Measurements from ENCODE around the gene NEU3.
"Not testable (repeated sequence)": the region's sequence is repeated elsewhere in the genome, so short reads cannot be mapped to it uniquely, and the experiment has no call there.

The NEU3 gene

DNA sequence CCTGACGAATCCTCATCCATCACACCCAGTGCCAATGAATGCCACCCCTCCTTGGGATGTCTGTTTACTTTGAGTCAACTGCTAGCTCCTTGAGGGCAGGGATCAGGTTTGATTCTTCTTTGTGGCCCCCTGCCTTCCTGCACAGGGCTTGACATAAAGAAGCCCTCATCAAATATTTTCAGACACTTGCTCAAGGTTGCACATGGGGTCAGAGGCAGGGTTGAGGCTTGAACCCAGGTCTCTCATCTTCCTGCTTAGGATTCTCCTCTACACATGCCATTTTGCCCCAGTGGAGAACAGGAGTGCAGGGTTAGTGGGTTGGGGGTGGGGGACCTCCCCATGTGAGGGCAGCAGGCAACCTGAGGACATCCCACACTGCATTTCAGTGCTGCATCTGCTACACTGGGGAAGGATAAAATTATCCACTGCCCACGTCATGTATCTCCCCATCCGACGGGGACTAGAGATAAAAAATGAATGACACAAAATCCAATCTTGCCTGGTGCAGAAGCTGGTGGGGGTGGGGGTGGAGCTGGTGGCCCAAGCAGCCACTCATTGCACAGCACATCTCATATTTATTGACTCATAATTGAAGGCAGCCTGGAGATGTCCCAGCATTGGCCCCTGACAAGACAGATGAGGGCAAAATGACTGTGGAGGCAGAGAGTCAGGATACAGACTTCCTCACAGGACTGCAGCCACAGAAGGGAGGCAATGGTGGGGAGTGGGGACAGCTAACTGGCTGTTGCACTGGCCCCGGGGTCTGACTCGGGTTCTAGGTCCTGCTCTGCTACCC, 41.3 kb downstream of the NEU3 start:
- no peak for DNase-seq (ENCODE audit: low read depth)

DNA sequence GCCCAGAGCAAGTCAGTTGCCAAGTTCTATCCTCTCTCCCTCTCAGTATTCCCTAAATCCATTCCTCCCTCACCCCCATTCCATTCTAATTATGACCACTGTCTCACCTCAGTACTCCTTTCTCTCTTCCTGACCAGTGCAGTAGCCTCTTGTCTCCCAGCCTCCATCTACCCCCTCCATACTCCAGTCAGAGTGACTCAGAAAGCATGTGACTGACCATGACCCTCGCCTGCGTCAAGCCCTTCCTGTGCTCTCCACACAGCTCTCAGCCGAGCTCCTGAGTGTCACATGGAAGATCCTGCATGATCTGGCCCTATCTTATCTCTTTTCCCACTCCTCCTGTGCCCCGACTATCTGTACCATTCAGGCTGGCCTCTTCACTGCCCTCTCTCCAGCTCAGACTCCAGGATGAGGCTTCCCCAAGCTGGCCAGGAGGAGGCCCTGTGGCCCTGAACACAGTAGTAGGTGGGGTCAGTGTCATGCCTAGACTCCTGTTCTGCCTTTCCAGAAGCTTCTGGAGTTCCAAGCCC, 42.6 kb downstream of the NEU3 start:
- no peak for DNase-seq (ENCODE audit: low read depth)

DNA sequence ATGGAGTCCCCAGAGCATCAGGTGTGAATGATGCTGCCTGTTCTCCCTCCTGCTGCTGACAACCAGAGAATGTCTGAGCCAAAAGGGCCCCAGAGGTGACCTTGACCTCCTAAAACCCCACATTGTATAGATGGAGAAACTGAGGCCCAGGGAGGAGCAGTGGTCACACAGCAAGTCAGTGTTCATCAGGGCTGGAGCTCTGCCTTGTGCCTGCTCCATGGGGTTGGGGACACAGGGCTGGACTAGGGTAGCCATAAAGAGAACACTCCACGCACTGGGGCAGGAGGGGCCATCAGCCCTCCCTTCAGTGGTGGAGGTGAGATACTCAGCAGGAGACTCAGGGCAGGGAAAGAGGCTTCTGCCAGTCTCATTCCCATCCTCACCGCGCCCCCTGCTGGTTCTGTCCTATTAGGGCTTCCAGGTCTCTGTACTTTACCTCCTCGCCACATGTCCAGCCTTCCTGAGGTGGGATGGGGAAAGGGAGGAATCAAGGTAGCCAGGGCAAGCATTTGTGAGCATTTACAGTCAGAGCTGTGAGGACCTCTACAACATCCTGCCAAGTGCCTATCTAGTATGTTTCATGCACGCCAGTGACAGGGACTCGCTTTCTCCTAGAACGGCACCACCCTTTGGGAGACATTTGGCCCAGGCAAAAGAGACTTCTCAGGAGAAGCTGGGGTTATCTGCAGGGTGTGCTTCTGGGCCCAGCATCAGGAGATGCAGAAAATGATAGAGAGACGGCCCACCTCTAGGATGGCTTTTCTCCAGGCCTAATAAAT, 43.2 kb downstream of the NEU3 start:
- peak; percentile 55 for DNase-seq (ENCODE audit: low read depth)

DNA sequence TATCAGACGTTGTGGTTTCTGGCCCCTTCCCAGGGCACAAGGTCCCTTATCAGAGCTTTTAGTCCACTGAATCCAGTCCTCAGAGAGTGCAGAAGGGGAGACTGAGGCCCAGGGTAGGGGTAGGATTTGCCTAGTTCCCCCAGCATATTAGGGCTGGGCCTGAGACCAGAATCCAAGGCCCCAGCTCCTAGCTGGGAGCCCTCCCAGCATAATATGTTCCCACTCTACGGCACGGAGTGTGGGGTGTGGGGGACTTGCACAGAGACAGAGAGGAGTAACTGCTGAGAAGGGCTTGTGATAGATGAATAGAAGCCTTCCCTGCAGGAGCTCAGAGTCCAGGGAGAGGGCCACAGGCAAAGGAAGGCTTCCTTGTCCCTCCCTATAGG, 43.8 kb downstream of the NEU3 start:
- DNase-seq (ENCODE audit: low read depth), result no peak

DNA sequence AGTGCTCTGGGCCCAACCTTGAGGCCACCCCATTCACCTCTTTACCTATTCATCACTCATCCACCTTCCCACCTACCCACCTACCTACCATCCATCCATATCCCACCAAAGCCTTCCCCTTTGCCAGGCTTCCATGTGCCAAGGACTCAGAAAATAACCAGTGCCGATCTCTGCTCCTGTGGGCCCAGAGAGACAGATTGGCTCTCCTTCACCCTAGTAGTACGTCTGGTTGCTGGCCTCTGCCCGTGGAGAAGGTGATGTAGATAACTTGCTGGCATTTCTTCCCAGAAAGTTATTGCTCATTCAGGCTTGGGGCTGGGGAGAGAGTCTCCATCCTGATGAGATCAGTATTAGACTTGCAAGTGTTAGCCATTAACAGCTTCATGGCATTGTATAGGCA, 45.2 kb downstream of the NEU3 start:
- no peak for DNase-seq (ENCODE audit: low read depth)

DNA sequence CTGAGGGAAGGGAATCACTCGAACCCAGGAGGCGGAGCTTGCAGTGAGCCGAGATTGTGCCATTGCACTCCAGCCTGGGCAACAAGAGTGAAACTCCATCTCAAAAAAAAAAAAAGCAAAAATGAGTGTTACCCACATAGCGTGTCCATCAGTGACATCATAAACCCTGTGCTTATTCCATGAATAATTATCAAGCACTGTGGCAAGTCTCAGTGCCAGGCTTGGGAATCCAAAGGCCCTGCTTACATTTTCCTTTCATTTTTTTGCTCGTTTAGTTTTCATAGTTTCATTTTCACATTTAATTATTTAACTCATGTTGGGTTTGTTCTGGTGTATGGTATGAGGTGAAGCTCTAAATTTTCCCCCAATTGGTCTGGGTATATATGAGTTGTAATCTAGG, 46.5 kb downstream of the NEU3 start:
- no peak for DNase-seq (ENCODE audit: low read depth)

DNA sequence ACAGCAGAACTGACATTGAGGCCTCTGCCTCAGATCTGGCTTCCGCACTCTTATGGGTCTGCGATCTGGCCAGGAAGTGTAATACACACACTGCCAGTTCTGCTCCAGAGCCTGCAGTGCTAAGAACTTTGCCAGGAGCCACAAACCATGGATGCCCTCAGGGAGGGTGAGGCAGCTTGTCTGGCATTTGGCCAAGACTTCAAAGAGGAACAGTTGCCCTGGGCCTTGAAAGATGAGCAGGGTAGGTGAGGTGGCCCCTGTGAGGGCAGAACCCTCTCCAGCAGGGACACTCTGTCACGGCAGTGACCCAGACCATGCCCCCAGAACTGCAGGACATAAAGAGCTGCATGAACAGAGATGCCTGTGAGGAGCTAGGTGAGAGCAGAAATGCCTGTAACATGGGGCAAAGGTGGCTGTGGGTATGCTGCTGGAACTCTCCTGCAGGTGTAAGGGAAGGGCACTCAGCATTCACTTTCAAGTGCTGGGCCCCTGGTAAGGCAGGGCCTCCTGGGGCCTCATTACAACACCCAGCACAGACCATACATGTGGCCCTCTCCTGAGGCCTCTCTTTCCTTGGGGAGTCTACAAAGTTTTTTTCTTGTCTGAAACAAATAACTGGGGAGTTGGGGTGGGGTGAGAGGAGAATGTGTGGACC, 47.3 kb downstream of the NEU3 start:
- DNase-seq (ENCODE audit: low read depth), result no peak

DNA sequence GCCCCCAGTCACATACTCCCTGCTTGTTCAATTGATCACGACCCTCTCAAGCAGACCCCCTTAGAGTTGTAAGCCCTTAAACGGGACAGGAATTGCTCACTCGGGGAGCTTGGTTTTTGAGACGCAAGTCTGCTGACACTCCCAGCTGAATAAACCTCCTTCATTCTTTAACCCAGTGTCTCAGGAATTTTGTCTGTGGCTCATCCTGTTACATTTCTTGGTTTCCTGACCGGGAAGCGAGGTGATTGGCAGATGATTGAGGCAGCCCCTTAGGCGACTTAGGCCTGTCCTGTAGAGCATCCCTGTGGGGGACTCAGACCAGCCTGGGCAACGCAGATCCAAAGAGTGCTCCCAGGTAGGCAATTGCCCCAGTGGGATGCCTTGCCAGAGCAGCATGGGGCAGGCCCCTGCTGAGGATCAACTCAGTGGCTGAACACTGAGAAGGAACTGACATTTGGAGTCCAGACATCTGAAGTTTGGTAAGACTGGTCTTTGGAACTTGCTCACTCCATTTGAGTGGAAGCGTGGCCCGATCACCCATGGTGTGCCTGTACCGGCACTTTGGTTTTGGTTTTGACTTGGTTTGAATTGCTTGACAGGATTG, 51.5 kb downstream of the NEU3 start:
- no peak for DNase-seq (ENCODE audit: low read depth)

DNA sequence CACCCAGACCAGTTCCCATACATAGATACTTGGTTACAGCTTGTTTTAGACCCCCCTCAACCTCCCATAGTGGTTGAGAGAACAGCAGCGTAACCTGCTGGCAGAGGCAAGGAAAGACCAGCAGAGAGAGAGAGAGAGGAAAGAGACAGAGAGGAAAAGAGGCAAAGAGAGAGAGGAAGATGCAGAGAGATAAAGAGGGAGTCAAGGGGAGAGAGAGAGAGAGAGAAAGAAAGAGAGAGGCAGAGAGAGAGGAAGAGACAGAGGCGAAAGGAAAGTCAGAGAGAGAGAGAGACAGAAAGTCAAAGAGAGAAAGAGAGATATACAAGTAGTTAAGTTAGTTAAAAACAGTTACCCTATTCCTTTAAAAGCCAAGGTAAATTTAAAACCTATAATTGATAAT, 52.5 kb downstream of the NEU3 start:
- no peak for DNase-seq (ENCODE audit: low read depth)

DNA sequence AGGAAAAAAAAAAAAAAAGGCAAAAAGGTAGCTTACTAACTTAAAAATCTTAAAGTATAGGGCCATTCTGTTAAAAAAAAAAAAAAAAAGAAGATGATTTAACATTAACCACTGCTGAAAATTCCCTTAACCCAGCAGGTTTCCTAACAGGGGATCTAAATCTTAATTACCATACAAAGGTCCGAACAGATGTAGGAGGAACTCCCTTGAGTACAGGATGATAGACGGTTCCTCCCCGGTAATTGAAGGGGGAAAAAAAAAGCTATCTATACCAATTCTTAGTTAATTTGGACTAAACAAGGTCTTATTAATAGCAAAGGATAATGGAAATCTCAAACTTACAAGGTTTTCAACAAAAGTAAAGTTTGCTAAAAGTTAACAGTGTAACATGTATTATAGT, 53.1 kb downstream of the NEU3 start:
- not testable (repeated sequence) for DNase-seq (ENCODE audit: low read depth)

DNA sequence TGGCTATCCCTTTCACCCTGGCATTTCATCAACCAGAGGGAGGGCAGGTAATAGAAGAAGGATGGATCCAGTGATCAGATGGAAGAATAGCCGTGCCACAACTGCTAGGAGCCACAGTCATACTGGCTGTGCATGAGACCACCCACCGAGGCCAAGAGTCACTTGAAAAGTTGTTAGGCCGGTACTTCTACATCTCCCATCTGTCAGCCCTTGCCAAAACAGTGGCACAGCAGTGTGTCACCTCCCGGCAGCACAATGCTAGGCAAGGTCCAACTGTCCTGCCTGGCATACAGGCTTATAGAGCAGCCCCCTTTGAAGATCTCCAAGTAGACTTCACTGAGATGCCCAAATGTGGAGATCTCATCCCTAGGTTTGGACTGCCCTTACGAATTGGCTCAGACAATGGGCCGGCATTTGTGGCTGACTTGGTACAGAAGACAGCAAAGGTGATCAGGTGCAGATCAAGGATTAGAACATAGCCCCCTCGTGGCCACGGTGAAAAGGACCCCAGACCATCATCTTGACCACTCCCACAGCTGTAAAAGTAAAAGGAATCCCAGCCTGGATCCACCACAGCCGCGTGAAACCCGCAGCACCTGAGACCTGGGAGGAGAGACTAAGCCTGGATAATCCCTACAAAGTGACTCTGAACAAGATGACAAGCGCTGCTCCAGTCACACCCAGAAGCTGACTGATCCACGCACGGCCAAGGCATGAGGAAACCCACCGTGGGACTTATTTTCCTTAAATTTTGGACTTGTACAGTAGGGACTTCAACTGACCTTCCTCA, 55.8 kb downstream of the NEU3 start:
- not testable (repeated sequence) for DNase-seq (ENCODE audit: low read depth)

DNA sequence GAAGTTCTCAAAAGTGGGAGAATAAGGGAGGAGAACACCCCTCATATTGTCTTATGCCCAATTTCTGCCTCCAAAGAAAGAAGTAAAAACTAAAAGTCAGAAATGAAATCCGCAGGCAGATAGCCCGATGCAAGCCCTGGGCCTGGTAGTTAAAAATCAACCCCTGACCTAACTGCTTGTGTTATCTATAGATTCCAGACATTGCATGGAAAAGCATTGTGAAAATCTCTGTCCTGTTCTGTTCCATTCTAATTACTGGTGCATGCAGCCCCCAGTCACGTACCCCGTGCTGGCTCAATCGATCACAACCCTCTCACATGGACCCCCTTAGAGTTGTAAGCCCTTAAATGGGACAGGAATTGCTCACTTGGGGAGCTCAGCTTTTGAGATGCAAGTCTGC, 57.9 kb downstream of the NEU3 start:
- not testable (repeated sequence) for DNase-seq (ENCODE audit: low read depth)

DNA sequence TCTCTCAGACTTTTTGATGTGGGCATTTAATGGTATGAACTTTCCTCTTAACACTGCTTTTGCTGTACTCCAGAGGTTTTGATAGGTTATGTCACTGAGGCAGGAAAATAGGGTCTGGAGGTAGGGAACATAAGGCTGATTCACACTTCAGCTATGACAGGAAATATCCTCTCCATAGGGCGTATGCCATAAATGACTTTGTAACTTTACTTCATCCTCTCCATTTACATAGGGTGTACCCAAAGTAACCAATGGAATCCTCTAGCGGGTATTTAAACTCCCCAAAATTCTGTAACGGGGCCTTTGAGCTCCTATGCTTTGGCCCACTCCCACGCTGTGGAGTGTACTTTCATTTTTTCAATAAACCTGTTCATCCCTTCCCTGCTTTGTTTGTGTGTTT, 58.5 kb downstream of the NEU3 start:
- DNase-seq (ENCODE audit: low read depth), result no peak

DNA sequence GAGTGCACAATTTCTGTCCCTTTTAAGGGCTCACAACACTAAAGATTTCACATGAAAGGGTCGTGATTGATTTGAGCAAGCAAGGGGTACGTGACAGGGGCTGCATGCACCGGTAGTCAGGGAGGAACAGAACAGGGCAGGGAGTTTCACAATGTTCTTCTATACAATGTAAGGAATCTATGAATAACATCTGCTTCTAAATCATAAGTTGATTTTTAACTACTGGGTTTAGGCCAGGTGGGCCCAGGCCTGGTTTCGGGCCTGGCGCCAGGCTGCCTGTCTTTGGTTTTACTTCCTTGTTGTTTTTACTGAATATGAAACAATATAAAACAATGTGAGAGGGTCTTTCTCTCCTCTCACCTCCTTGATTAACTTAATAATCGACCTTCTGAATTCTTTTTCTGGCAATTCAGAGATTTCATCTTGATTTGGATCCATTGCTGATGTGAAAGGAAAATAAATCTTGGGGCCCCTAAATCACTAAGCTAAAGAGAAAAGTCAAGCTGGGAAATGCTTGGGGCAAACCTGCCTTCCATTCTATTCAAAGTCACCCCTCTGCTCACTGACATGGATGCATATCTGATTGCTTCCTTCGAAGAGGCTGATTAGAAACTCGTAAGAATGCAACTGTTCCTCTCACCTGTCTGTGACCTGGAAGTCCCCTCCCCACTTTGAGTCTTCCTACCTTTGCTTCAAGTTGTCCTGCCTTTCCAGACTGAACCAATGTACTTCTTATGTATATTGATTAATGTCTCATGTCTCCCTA, 61.0 kb downstream of the NEU3 start:
- DNase-seq (ENCODE audit: low read depth), result not testable (repeated sequence)

DNA sequence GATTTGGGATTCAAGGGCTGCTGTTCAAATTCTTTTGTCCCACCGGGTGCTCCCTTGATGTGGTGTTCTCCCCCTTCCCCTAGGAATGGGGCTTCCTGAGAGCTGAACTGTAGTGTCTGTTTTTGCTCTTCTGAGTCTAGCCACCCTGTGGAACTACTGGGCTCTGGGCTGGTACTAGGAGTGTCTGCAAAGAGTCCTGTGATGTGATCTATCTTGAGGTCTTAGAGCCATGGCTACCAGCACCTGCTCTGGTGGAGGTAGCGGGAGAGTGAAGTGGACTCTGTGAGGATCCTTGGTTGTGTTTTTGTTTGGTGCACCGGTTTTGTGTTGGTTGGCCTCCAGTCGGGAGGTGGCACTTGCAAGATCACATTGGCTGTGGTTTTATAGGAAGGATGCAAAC, 61.8 kb downstream of the NEU3 start:
- DNase-seq (ENCODE audit: low read depth), result no peak

DNA sequence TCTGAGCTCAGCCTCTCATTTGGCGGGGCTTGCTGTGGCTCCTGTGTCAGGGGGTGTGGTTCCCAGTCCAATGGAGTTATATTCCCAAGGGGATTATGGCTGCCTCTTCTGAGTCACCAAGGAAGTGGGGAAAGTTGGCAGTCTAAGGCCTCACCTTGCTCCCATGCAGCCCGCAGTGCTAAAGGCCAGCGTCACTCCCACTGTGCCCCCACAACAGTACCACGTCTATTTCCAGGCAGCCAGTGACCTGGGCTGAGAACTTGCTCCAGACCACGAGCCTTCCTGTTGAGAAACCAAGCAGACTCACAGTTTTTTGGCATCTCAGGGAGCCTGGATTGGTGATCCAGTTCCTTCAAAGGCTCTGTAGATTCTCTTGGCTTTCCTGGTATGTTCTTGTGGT, 62.3 kb downstream of the NEU3 start:
- no peak for DNase-seq (ENCODE audit: low read depth)

DNA sequence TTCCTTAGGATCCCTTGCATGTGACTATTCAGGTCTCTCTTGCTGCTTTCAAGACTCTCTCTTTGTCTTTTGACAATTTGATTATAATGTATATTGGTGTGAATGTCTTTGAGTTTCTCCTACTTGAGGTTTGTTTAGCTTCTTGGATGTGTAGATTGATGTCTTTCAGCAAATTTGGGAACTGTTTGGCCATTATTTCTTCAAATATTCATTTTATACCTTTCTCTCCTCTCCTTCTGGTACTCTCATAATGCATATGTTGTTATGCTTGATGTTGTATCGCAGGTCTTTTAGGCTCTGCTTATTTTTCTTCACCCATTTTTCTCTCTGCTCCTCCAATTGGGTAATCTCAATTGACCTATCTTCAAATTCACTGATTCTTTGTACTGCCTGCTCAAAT, 63.7 kb downstream of the NEU3 start:
- DNase-seq (ENCODE audit: low read depth), result no peak

DNA sequence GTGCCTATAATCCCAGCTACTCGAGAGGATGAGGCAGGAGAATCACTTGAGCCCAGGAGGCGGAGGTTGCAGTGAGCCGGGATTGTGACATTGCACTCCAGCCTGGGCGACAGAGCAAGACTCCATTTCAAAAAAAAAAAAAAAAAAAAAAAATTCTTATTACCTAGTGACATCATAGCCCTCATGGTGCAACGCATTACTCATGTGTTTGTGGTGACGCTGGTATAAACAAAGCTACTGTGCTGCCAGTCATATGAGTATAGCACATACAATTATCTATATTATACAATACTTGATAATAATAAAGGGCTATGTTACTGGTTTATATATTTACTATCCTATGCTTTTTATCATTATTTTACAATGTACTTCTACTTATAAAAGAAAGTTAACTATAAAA, 66.8 kb downstream of the NEU3 start:
- DNase-seq (ENCODE audit: low read depth), result no peak

DNA sequence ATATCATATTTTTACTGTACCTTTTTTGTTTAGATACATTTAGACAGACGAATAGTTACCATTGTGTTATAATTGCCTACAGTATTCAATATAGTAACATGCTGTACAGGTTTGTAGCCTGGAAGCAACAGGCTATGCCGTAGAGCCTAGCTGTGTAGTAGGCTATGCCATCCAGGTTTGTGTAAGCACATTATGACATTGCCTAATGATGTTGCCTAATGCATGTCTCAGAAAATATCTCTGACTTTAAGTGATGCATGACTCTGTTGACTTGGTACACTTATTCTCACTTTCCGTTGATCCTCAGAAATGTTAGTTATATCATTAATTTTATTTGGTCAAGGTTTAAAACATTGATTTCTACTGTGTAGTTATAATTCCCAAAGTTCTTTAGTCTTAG, 68.1 kb downstream of the NEU3 start:
- DNase-seq (ENCODE audit: low read depth), result no peak

DNA sequence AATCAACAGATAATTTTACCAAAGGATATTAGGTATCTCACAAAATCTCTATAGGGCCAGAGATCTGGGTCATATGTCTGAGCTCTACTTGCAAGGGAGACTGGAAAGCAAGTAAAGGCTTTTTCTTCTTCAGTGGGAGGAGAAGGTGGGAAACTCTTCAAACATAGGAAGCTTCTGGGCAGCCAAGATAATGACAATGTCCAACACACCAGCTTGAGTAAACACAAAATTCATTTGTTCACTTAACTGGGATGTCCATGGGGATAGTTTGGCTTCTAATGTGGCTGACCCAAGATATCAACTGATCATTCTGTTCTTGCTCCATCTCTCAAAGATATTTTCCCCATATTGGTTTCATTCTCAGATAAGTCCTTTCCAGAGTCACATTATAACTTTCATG, 70.6 kb downstream of the NEU3 start:
- no peak for DNase-seq (ENCODE audit: low read depth)
